ENCODE measurements around the gene PKD1.

PKD1 gene

GRCh38 chr16:2175454-2175853 lies 39.8 kb upstream of the PKD1 start:
- no peak for DNase-seq (ENCODE audit: low read depth, low spot score)

GRCh38 chr16:2174396-2175131 lies 38.9 kb upstream of the PKD1 start:
- H3K4me3 ChIP-seq (ENCODE audit: low read depth, low read length) = no peak overlapping the region
- in situ Hi-C loops (cut with HindIII; ENCODE audit: low sequenced_read_pairs) = no loop called here
- DNase-seq (ENCODE audit: low read depth, low spot score) = no peak
- TF ChIP-seq CTCF (IDR thresholded peaks at IDR 0.05; ENCODE audit: low read depth, low read length) = no peak

More at GRCh38 chr16:2175454-2175853, 39.8 kb upstream of the PKD1 start:
- H3K4me3 ChIP-seq (ENCODE audit: low read depth, low read length) = no peak overlapping the region
- in situ Hi-C loops (cut with HindIII; ENCODE audit: low sequenced_read_pairs) = no loop called here
- no peak for TF ChIP-seq CTCF (IDR thresholded peaks at IDR 0.05; ENCODE audit: low read depth, low read length)

GRCh38 chr16:2173916-2174315 lies 38.2 kb upstream of the PKD1 start:
- no peak overlapping the region for H3K4me3 ChIP-seq (ENCODE audit: low read depth, low read length)
- TF ChIP-seq CTCF (IDR thresholded peaks at IDR 0.05; ENCODE audit: low read depth, low read length) = no peak
- in situ Hi-C loops (cut with HindIII; ENCODE audit: low sequenced_read_pairs) = no loop called here
- no peak for DNase-seq (ENCODE audit: low read depth, low spot score)

- no peak for DNase-seq (ENCODE audit: low read depth, low spot score)
- TF ChIP-seq CTCF (IDR thresholded peaks at IDR 0.05; ENCODE audit: low read depth, low read length) = no peak
- no peak overlapping the region for H3K4me3 ChIP-seq (ENCODE audit: low read depth, low read length)
- in situ Hi-C loops (cut with HindIII; ENCODE audit: low sequenced_read_pairs) = no loop called here
These were observed 37.7 kb upstream of the PKD1 start for GRCh38 chr16:2173366-2173765.

GRCh38 chr16:2172688-2173335 lies 37.1 kb upstream of the PKD1 start:
- TF ChIP-seq CTCF (IDR thresholded peaks at IDR 0.05; ENCODE audit: low read depth, low read length) = no peak
- in situ Hi-C loops (cut with HindIII; ENCODE audit: low sequenced_read_pairs) = no loop called here
- H3K4me3 ChIP-seq (ENCODE audit: low read depth, low read length) = no peak overlapping the region
- DNase-seq (ENCODE audit: low read depth, low spot score) = no peak

- no peak for DNase-seq (ENCODE audit: low read depth, low spot score)
- in situ Hi-C loops (cut with HindIII; ENCODE audit: low sequenced_read_pairs) = no loop called here
These were observed 36.0 kb upstream of the PKD1 start for GRCh38 chr16:2171601-2172178.

More at GRCh38 chr16:2171601-2172178, 36.0 kb upstream of the PKD1 start:
- H3K4me3 ChIP-seq (ENCODE audit: low read depth, low read length) = no peak overlapping the region
- no peak for TF ChIP-seq CTCF (IDR thresholded peaks at IDR 0.05; ENCODE audit: low read depth, low read length)
